ENCODE measurements around the gene YTHDF2.
"Not testable (repeated sequence)": the region's sequence is repeated elsewhere in the genome, so short reads cannot be mapped to it uniquely, and the experiment has no call there.

The YTHDF2 gene

DNA sequence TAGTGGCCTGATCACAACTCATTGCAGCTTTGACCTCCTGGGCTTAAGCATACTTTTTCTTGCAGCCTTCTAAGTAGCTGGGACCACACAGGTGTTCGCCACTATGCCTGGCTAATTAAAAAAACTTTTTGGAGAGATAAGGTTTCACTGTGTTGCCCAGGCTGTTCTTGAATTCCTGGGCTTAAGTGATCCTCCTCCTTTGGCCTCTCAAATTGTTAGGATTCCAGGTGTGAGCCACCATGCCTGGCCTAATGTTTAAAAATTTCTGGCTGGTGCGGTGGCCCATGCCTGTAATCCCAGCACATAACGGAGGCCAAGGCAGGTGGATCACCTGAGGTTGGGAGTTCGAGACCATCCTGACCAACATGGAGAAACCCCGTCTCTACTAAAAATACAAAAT lies 24.4 kb downstream of the YTHDF2 start:
- FAIRE-seq (no peak), DNase-seq (ENCODE audit: insufficient read length) (no peak)

GRCh38 chr1:28766532-28767183 lies 29.9 kb downstream of the YTHDF2 start:
- TF ChIP-seq POLR2AphosphoS5 (IDR thresholded peaks at IDR 0.05; ENCODE audit: low read depth, low read length) = no peak
- no peak for TF ChIP-seq POLR2A (IDR thresholded peaks at IDR 0.05; ENCODE audit: low read depth, low read length)
- TF ChIP-seq TAF1 (IDR thresholded peaks at IDR 0.05; ENCODE audit: borderline replicate concordance, low read depth, low read length) = no peak
- FAIRE-seq (no peak), DNase-seq (ENCODE audit: insufficient read length) (no peak)

More for the DNA sequence above, 24.4 kb downstream of the YTHDF2 start:
- TF ChIP-seq POLR2A (IDR thresholded peaks at IDR 0.05; ENCODE audit: low read depth, low read length) = no peak
- no peak for TF ChIP-seq POLR2AphosphoS5 (IDR thresholded peaks at IDR 0.05; ENCODE audit: low read depth, low read length)
- TF ChIP-seq TAF1 (IDR thresholded peaks at IDR 0.05; ENCODE audit: borderline replicate concordance, low read depth, low read length) = no peak

DNA sequence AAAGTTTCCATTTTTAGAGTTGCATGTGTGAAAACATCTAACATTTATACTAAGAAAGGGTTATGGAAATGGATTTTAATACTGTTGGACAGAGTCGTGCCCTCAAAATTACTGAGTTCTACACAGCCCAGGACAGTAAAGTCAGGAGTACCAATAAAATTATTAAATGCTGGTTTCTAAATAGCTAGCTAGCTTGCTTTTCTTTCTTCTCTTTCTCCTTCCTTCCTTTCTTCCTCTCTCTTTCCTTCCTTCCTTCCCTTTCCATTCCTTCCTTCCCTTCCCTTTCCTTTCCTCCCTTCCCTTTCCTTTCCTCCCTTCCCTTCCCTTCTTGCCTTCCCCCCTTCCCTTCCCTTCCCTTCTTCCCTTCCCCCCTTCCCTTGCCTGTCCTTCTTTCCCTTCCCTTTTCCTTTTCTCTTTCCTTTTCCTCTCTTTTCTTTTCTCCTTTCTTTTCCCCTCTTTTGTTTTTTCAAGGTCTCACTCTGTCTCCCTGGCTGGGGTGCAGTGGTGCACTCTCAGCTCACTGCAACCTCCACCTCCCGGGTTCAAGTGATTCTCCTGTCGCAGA lies 33.9 kb downstream of the YTHDF2 start:
- DNase-seq (ENCODE audit: insufficient read length) (no peak), FAIRE-seq (no peak)
- TF ChIP-seq POLR2A (IDR thresholded peaks at IDR 0.05; ENCODE audit: low read depth, low read length) (no peak), POLR2AphosphoS5 (IDR thresholded peaks at IDR 0.05; ENCODE audit: low read depth, low read length) (no peak), TAF1 (IDR thresholded peaks at IDR 0.05; ENCODE audit: borderline replicate concordance, low read depth, low read length) (no peak)

DNA sequence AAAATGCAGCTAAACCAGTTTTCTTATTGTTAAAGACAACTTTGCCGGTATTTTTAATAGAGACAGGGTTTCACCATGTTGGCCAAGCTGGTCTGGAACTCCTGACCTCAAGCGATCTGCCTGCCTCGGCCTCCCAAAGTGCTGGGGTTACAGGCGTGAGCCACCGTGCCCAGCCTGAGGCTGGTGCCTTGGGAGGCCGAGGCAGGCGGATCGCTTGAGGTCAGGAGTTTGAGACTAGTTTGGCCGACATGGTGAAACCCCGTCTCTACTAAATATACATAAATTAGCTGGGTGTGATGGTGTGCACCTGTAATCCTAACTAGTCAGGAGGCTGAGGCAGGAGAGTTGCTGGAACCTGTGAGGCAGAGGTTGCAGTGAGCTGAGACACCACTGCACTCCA lies 35.2 kb downstream of the YTHDF2 start:
- DNase-seq (ENCODE audit: insufficient read length); FAIRE-seq: not testable (repeated sequence)

- TF ChIP-seq POLR2AphosphoS5 (IDR thresholded peaks at IDR 0.05; ENCODE audit: low read depth, low read length) = no peak
- no peak for DNase-seq (ENCODE audit: insufficient read length)
- no peak for FAIRE-seq
These were observed 36.4 kb downstream of the YTHDF2 start for GRCh38 chr1:28773105-28773504.

GRCh38 chr1:28775121-28775942 lies 38.6 kb downstream of the YTHDF2 start:
- TF ChIP-seq TAF1 (IDR thresholded peaks at IDR 0.05; ENCODE audit: borderline replicate concordance, low read depth, low read length) (no peak), POLR2AphosphoS5 (IDR thresholded peaks at IDR 0.05; ENCODE audit: low read depth, low read length) (no peak), POLR2A (IDR thresholded peaks at IDR 0.05; ENCODE audit: low read depth, low read length) (no peak)
- FAIRE-seq = no peak
- peak; percentile 57 for DNase-seq (ENCODE audit: insufficient read length)

DNA sequence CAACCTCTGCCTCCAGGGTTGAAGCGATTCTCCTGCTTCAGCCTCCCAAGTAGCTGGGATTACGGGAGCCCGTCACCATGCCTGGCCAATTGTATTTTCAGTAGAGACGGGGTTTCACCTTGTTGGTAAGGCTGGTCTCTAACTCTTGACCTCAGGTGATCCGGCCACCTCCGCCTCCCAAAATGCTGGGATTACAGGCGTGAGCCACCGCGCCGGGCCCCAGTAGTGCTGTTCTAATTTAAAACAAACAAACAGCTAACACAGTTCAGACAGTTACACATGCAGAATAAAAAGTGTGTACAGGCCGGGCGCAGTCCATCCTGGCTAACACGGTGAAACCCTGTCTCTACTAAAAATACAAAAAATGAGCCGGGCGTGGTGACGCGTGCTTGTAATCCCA lies 39.6 kb downstream of the YTHDF2 start:
- FAIRE-seq = no peak
- no peak for TF ChIP-seq TAF1 (IDR thresholded peaks at IDR 0.05; ENCODE audit: borderline replicate concordance, low read depth, low read length)
- TF ChIP-seq POLR2AphosphoS5 (IDR thresholded peaks at IDR 0.05; ENCODE audit: low read depth, low read length) = no peak
- TF ChIP-seq POLR2A (IDR thresholded peaks at IDR 0.05; ENCODE audit: low read depth, low read length) = no peak

DNA sequence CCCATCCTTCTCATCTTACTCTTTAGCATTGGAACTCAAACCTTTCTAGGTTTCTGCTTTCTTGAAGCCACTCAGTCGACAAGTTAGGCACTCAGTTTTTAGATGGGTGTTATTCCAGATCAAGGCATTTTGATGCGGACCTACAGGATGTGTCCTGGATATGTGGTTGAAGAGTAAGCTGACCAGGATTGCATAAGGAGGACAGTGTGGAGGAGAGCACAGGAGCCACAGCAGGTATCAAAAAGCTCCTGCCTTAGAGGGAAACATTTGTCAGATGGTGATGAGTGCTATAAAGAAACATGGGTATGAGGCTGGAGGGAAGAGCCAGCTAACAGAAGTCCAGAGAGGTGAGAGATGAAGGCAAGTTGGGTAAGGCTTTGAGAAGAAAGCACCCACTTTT lies 41.3 kb downstream of the YTHDF2 start:
- no peak for FAIRE-seq

More for the DNA sequence above, 39.6 kb downstream of the YTHDF2 start:
- DNase-seq (ENCODE audit: insufficient read length) = no peak

GRCh38 chr1:28779751-28780408 lies 43.1 kb downstream of the YTHDF2 start:
- no peak for FAIRE-seq
- TF ChIP-seq POLR2A (IDR thresholded peaks at IDR 0.05; ENCODE audit: low read depth, low read length) = no peak
- TF ChIP-seq POLR2AphosphoS5 (IDR thresholded peaks at IDR 0.05; ENCODE audit: low read depth, low read length) = no peak
- TF ChIP-seq TAF1 (IDR thresholded peaks at IDR 0.05; ENCODE audit: borderline replicate concordance, low read depth, low read length) = no peak

More for the DNA sequence above, 41.3 kb downstream of the YTHDF2 start:
- no peak for DNase-seq (ENCODE audit: insufficient read length)
- no peak for TF ChIP-seq POLR2A (IDR thresholded peaks at IDR 0.05; ENCODE audit: low read depth, low read length)
- TF ChIP-seq POLR2AphosphoS5 (IDR thresholded peaks at IDR 0.05; ENCODE audit: low read depth, low read length) = no peak
- no peak for TF ChIP-seq TAF1 (IDR thresholded peaks at IDR 0.05; ENCODE audit: borderline replicate concordance, low read depth, low read length)

DNA sequence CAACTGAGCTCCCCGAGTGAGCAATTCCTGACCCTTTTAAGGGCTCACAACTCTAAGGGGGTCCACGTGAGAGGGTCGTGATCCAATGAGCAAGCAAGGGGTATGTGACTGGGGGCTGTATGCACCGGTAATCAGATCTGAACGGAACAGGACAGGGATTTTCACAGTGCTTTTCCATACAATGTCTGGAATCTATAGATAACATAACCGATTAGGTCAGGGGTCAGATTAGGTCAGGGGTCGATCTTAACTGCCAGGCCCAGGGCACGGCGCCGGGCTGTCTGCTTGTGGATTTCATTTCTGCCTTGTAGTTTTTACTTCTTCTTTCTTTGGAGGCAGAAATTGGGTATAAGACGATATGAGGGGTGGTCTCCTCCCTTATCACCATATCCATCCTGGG lies 44.6 kb downstream of the YTHDF2 start:
- DNase-seq (ENCODE audit: insufficient read length) (no peak), FAIRE-seq (no peak)
- TF ChIP-seq POLR2A (IDR thresholded peaks at IDR 0.05; ENCODE audit: low read depth, low read length) = no peak
- no peak for TF ChIP-seq POLR2AphosphoS5 (IDR thresholded peaks at IDR 0.05; ENCODE audit: low read depth, low read length)
- no peak for TF ChIP-seq TAF1 (IDR thresholded peaks at IDR 0.05; ENCODE audit: borderline replicate concordance, low read depth, low read length)

More at GRCh38 chr1:28779751-28780408, 43.1 kb downstream of the YTHDF2 start:
- no peak for DNase-seq (ENCODE audit: insufficient read length)

GRCh38 chr1:28782011-28782410 lies 45.3 kb downstream of the YTHDF2 start:
- TF ChIP-seq TAF1 (IDR thresholded peaks at IDR 0.05; ENCODE audit: borderline replicate concordance, low read depth, low read length) = no peak
- TF ChIP-seq POLR2AphosphoS5 (IDR thresholded peaks at IDR 0.05; ENCODE audit: low read depth, low read length) = no peak
- TF ChIP-seq POLR2A (IDR thresholded peaks at IDR 0.05; ENCODE audit: low read depth, low read length) = no peak
- DNase-seq (ENCODE audit: insufficient read length) (no peak), FAIRE-seq (no peak)
